ENCODE measurements around the gene MFAP1. TPM values are rescaled to one million over a fixed set of nuclear protein-coding genes. Genes with fewer than 3 reads are reported as not detected.

MFAP1 gene
- total RNA-seq, 1 donor: 23.7 TPM

GRCh38 chr15:43772624-43773023 lies 51.9 kb downstream of the MFAP1 start:
- no peak overlapping the region for H3K4me3 ChIP-seq (ENCODE audit: low read depth, low read length)
- no peak for TF ChIP-seq CTCF (IDR thresholded peaks at IDR 0.05; ENCODE audit: insufficient read depth, low read depth, low read length)
- no peak for DNase-seq (ENCODE audit: low read depth)

GRCh38 chr15:43771816-43772215 lies 52.7 kb downstream of the MFAP1 start:
- no peak overlapping the region for H3K4me3 ChIP-seq (ENCODE audit: low read depth, low read length)
- TF ChIP-seq CTCF (IDR thresholded peaks at IDR 0.05; ENCODE audit: insufficient read depth, low read depth, low read length): no peak
- peak; percentile 86 for DNase-seq (ENCODE audit: low read depth)

GRCh38 chr15:43769584-43770228 lies 54.8 kb downstream of the MFAP1 start:
- no peak overlapping the region for H3K4me3 ChIP-seq (ENCODE audit: low read depth, low read length)
- peak; percentile 66 for DNase-seq (ENCODE audit: low read depth)
- TF ChIP-seq CTCF (IDR thresholded peaks at IDR 0.05; ENCODE audit: insufficient read depth, low read depth, low read length): peak; percentile 89

- DNase-seq (ENCODE audit: low read depth): peak; percentile 46
- no peak for TF ChIP-seq CTCF (IDR thresholded peaks at IDR 0.05; ENCODE audit: insufficient read depth, low read depth, low read length)
- H3K4me3 ChIP-seq (ENCODE audit: low read depth, low read length): no peak overlapping the region
Measured at GRCh38 chr15:43763819-43764446, 60.6 kb downstream of the MFAP1 start.

GRCh38 chr15:43762824-43763223 lies 61.7 kb downstream of the MFAP1 start:
- DNase-seq (ENCODE audit: low read depth): peak; percentile 68
- no peak overlapping the region for H3K4me3 ChIP-seq (ENCODE audit: low read depth, low read length)
- no peak for TF ChIP-seq CTCF (IDR thresholded peaks at IDR 0.05; ENCODE audit: insufficient read depth, low read depth, low read length)

Small RNA genes within 50 kb of the gene (small RNA-seq; reads per million reads assigned to genes)
- gene MIR1282 (not detected), gene RF00019 (not detected)

Other genes starting within 250 kb of the MFAP1 start
- gene PPIP5K1, start 234.5 kb downstream of the MFAP1 start, total RNA-seq: 27.1 and 28.5 TPM in 2 replicates
- not detected in 2 replicates for gene CKMT1B, start 230.7 kb downstream of the MFAP1 start, total RNA-seq
- gene STRC, start 205.9 kb downstream of the MFAP1 start, total RNA-seq: not detected in 2 replicates
- 0.32 and 0.86 TPM in 2 replicates for gene CATSPER2, start 175.8 kb downstream of the MFAP1 start, total RNA-seq
- not detected in 2 replicates for gene CKMT1A, start 130.8 kb downstream of the MFAP1 start, total RNA-seq
- 120 and 185 TPM in 2 replicates for gene PDIA3, start 78.3 kb downstream of the MFAP1 start, total RNA-seq
- gene ELL3, start 47.7 kb downstream of the MFAP1 start, total RNA-seq: 1.6 and 4.3 TPM in 2 replicates
- gene SERF2, start 32.4 kb downstream of the MFAP1 start, total RNA-seq: 255 and 321 TPM in 2 replicates
- gene SERINC4, start 24.5 kb downstream of the MFAP1 start, total RNA-seq: under 0.01 TPM in 1 of 2 replicates, not detected in the other
- gene HYPK, start 24.1 kb downstream of the MFAP1 start, total RNA-seq: 6.4 and 6.9 TPM in 2 replicates
- gene WDR76, start 2.3 kb upstream of the MFAP1 start, total RNA-seq: 15.1 and 17.7 TPM in 2 replicates

Data from fibroblast of villous mesenchyme (primary cell).